ENCODE measurements around the gene NCOA4. TPM values are rescaled to one million over a fixed set of nuclear protein-coding genes. Genes with fewer than 3 reads are reported as not detected.

NCOA4 gene
- total RNA-seq, 2 experiments from 2014 or later = 90.9 to 122 TPM

- Mint-ChIP-seq H3K4me3 (no peak overlapping the region), H3K27me3 (no peaks in the 10 kb centered on the region), H3K27ac (no peak overlapping the region), H3K4me1 (peaks cover 62% of the 10 kb centered on the region), H3K9me3 (ENCODE audit: low read depth) (no peaks in the 10 kb centered on the region), H3K36me3 (peaks cover 14% of the 10 kb centered on the region)
- DNase-seq (no peak), ATAC-seq (no peak)
- CTCF ChIA-PET = interaction anchor here (1.4 kb wide), 1 partner anchor 10 kb away, joined by 5 read pairs; no protein-coding TSS in a partner anchor
Measured at GRCh38 chr10:46020344-46020657, 10.1 kb downstream of the NCOA4 start.

- CTCF ChIA-PET = interaction anchor here (1.0 to 1.4 kb wide), 2 partner anchors 10 kb away, joined by 3 to 5 read pairs; no protein-coding TSS in a partner anchor
- Mint-ChIP-seq H3K4me1 (peaks cover 64% of the 10 kb centered on the region), H3K27ac (peak overlapping the region; percentile 22), H3K27me3 (no peaks in the 10 kb centered on the region), H3K9me3 (ENCODE audit: low read depth) (no peaks in the 10 kb centered on the region), H3K4me3 (no peak overlapping the region), H3K36me3 (peaks cover 18% of the 10 kb centered on the region)
- DNase-seq (no peak), ATAC-seq (no peak)
Measured at GRCh38 chr10:46019569-46020343, 10.7 kb downstream of the NCOA4 start.

GRCh38 chr10:46019177-46019528 lies 11.3 kb downstream of the NCOA4 start:
- CTCF ChIA-PET = interaction anchor here (1.0 to 1.2 kb wide), 2 partner anchors 10 to 784 kb away, joined by 3 to 4 read pairs; no protein-coding TSS in a partner anchor
- no peak overlapping the region for H3K27ac Mint-ChIP-seq
- H3K4me3 Mint-ChIP-seq = no peak overlapping the region
- peaks cover 24% of the 10 kb centered on the region for H3K36me3 Mint-ChIP-seq
- peaks cover 60% of the 10 kb centered on the region for H3K4me1 Mint-ChIP-seq
- DNase-seq (no peak), ATAC-seq (no peak)
- H3K9me3 Mint-ChIP-seq (ENCODE audit: low read depth) = no peaks in the 10 kb centered on the region
- H3K27me3 Mint-ChIP-seq = no peaks in the 10 kb centered on the region

- H3K27ac Mint-ChIP-seq = no peak overlapping the region
- peaks cover 55% of the 10 kb centered on the region for H3K4me1 Mint-ChIP-seq
Measured at GRCh38 chr10:46018453-46019176, 11.8 kb downstream of the NCOA4 start.

GRCh38 chr10:46017733-46018132 lies 12.7 kb downstream of the NCOA4 start:
- ATAC-seq (no peak), DNase-seq (no peak)
- CTCF ChIA-PET = interaction anchor here (2.0 kb wide), 1 partner anchor 11 kb away, joined by 9 read pairs; no protein-coding TSS in a partner anchor
- H3K4me1 Mint-ChIP-seq = peaks cover 50% of the 10 kb centered on the region
- peaks cover 29% of the 10 kb centered on the region for H3K36me3 Mint-ChIP-seq
- no peaks in the 10 kb centered on the region for H3K27me3 Mint-ChIP-seq
- H3K4me3 Mint-ChIP-seq = no peak overlapping the region
- no peak overlapping the region for H3K27ac Mint-ChIP-seq
- no peaks in the 10 kb centered on the region for H3K9me3 Mint-ChIP-seq (ENCODE audit: low read depth)

More at GRCh38 chr10:46018453-46019176, 11.8 kb downstream of the NCOA4 start:
- H3K9me3 Mint-ChIP-seq (ENCODE audit: low read depth) = no peaks in the 10 kb centered on the region
- peaks cover 25% of the 10 kb centered on the region for H3K36me3 Mint-ChIP-seq
- no peak overlapping the region for H3K4me3 Mint-ChIP-seq
- DNase-seq (no peak), ATAC-seq (no peak)
- CTCF ChIA-PET = interaction anchor here (1.0 to 2.0 kb wide), 3 partner anchors 10 to 784 kb away, joined by 3 to 9 read pairs (median 4); no protein-coding TSS in a partner anchor
- H3K27me3 Mint-ChIP-seq = no peaks in the 10 kb centered on the region

- CTCF ChIA-PET = interaction anchor here (2.0 kb wide), 1 partner anchor 12 kb away, joined by 9 read pairs; no protein-coding TSS in a partner anchor
- no peak for ATAC-seq
- Mint-ChIP-seq H3K9me3 (ENCODE audit: low read depth) (no peaks in the 10 kb centered on the region), H3K36me3 (peaks cover 34% of the 10 kb centered on the region), H3K4me1 (peaks cover 44% of the 10 kb centered on the region), H3K4me3 (no peak overlapping the region), H3K27ac (no peak overlapping the region), H3K27me3 (no peaks in the 10 kb centered on the region)
- DNase-seq = no peak
Measured at GRCh38 chr10:46016811-46017210, 13.6 kb downstream of the NCOA4 start.

- CTCF ChIA-PET = interaction anchor here (1.1 kb wide), 1 partner anchor 10 kb away, joined by 3 read pairs; no protein-coding TSS in a partner anchor
- no peak overlapping the region for H3K4me3 Mint-ChIP-seq
- no peak overlapping the region for H3K27ac Mint-ChIP-seq
- DNase-seq (no peak), ATAC-seq (no peak)
- no peaks in the 10 kb centered on the region for H3K27me3 Mint-ChIP-seq
- peaks cover 36% of the 10 kb centered on the region for H3K36me3 Mint-ChIP-seq
- H3K9me3 Mint-ChIP-seq (ENCODE audit: low read depth) = no peaks in the 10 kb centered on the region
- peaks cover 40% of the 10 kb centered on the region for H3K4me1 Mint-ChIP-seq
Measured at GRCh38 chr10:46016190-46016589, 14.2 kb downstream of the NCOA4 start.

GRCh38 chr10:46014683-46015405 lies 15.6 kb downstream of the NCOA4 start:
- Mint-ChIP-seq H3K4me3 (no peak overlapping the region), H3K27ac (peak overlapping the region; percentile 2), H3K4me1 (peaks cover 34% of the 10 kb centered on the region), H3K36me3 (peaks cover 45% of the 10 kb centered on the region), H3K9me3 (ENCODE audit: low read depth) (no peaks in the 10 kb centered on the region), H3K27me3 (no peaks in the 10 kb centered on the region)
- DNase-seq (no peak), ATAC-seq (no peak)
- CTCF ChIA-PET = interaction anchor here (1.1 to 2.4 kb wide), 2 partner anchors 8 to 14 kb away, joined by 3 to 10 read pairs; no protein-coding TSS in a partner anchor

- no peaks in the 10 kb centered on the region for H3K9me3 Mint-ChIP-seq (ENCODE audit: low read depth)
- H3K27me3 Mint-ChIP-seq = no peaks in the 10 kb centered on the region
- CTCF ChIA-PET = interaction anchor here (2.4 kb wide), 1 partner anchor 15 kb away, joined by 10 read pairs; no protein-coding TSS in a partner anchor
- H3K4me3 Mint-ChIP-seq = no peak overlapping the region
- peaks cover 28% of the 10 kb centered on the region for H3K4me1 Mint-ChIP-seq
- no peak for DNase-seq
- H3K27ac Mint-ChIP-seq = peak overlapping the region; percentile 2
- peaks cover 51% of the 10 kb centered on the region for H3K36me3 Mint-ChIP-seq
- ATAC-seq = no peak
Measured at GRCh38 chr10:46014206-46014605, 16.2 kb downstream of the NCOA4 start.

- Mint-ChIP-seq H3K36me3 (peaks cover 58% of the 10 kb centered on the region), H3K27me3 (no peaks in the 10 kb centered on the region), H3K9me3 (ENCODE audit: low read depth) (no peaks in the 10 kb centered on the region), H3K27ac (no peak overlapping the region), H3K4me3 (no peak overlapping the region), H3K4me1 (peaks cover 18% of the 10 kb centered on the region)
- no peak for DNase-seq
- ATAC-seq = no peak
- CTCF ChIA-PET = no interaction called here
Measured at GRCh38 chr10:46012746-46013145, 17.7 kb downstream of the NCOA4 start.

GRCh38 chr10:46006219-46006618 lies 24.2 kb downstream of the NCOA4 start:
- CTCF ChIA-PET = interaction anchor here (1.0 kb wide), 1 partner anchor 9 kb away, joined by 3 read pairs; no protein-coding TSS in a partner anchor
- H3K36me3 Mint-ChIP-seq = peaks cover 47% of the 10 kb centered on the region
- DNase-seq (no peak), ATAC-seq (no peak)
- H3K9me3 Mint-ChIP-seq (ENCODE audit: low read depth) = no peaks in the 10 kb centered on the region
- H3K4me3 Mint-ChIP-seq = no peak overlapping the region
- no peaks in the 10 kb centered on the region for H3K4me1 Mint-ChIP-seq
- no peaks in the 10 kb centered on the region for H3K27me3 Mint-ChIP-seq
- no peak overlapping the region for H3K27ac Mint-ChIP-seq

- CTCF ChIA-PET = interaction anchor here (1.4 kb wide), 1 partner anchor 540 kb away, joined by 3 read pairs; no protein-coding TSS in a partner anchor
- H3K36me3 Mint-ChIP-seq = peaks cover 46% of the 10 kb centered on the region
Measured at GRCh38 chr10:46005383-46005782, 25.0 kb downstream of the NCOA4 start.

GRCh38 chr10:46004963-46005362 lies 25.5 kb downstream of the NCOA4 start:
- H3K27me3 Mint-ChIP-seq = no peaks in the 10 kb centered on the region
- no peak overlapping the region for H3K27ac Mint-ChIP-seq
- no peaks in the 10 kb centered on the region for H3K4me1 Mint-ChIP-seq
- no peak overlapping the region for H3K4me3 Mint-ChIP-seq
- ATAC-seq = no peak
- CTCF ChIA-PET = interaction anchor here (1.4 kb wide), 1 partner anchor 540 kb away, joined by 3 read pairs; no protein-coding TSS in a partner anchor
- H3K36me3 Mint-ChIP-seq = peaks cover 47% of the 10 kb centered on the region
- H3K9me3 Mint-ChIP-seq (ENCODE audit: low read depth) = no peaks in the 10 kb centered on the region
- no peak for DNase-seq

More at GRCh38 chr10:46005383-46005782, 25.0 kb downstream of the NCOA4 start:
- Mint-ChIP-seq H3K9me3 (ENCODE audit: low read depth) (no peaks in the 10 kb centered on the region), H3K4me1 (no peaks in the 10 kb centered on the region), H3K27ac (no peak overlapping the region), H3K4me3 (no peak overlapping the region), H3K27me3 (no peaks in the 10 kb centered on the region)
- DNase-seq (no peak), ATAC-seq (no peak)
